ENCODE results near the gene TNKS2.

GRCh38 chr10:91824076-91824475 lies 25.9 kb downstream of the TNKS2 start:
- TF ChIP-seq CTCF (IDR thresholded peaks at IDR 0.05) (no peak), EZH2 (IDR thresholded peaks at IDR 0.05; ENCODE audit: borderline replicate concordance, insufficient read depth, low read depth, low read length, poor library complexity, severe bottlenecking) (no peak)

All from B cell (primary cell).